Activated T-helper 9 cell treated with anti-CD3 and anti-CD28 coated beads, Interleukin-2, amount 50 U/mL, for 16 hours (primary cell): ENCODE data around the gene NT5C3A.

ENCODE experiments used
- DNase-seq: peaks from one replicate; pipeline ENCODE4 v3.0.0-alpha.2; 2020; ENCODE audit warnings: low read depth

Gene NT5C3A

DNA sequence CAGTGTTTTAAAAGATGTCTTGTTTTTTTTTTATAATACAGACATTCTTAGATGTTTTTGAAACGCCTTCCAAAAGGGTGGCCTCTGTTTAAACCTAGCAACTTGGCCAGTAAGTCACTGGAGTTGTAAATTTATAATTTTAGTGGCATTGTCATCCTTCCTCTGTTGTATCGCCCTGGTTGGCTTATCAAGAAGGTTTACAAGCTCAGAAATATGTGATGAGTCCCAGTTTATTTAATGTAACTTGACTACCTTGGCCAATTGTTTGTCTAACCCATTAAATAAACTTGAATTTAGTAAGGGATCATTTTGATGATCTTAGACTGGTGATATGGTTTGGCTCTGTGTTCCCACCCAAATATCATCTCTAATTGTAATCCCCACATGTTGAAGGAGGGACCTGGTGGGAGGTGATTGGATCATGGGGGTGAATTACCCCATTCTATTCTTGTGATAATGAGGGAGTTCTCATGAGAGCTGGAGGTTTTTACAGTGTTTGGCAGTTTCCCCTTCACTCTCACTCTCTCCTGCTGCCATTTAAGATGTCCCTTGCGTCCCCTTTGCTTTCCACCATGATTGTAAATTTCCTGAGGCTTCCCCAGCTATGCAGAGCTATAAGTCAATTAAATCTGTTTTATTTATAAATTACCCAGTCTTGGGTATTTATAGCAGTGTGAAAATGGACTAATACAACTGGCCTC lies 13.4 kb upstream of the NT5C3A start:
- no peak for DNase-seq

GRCh38 chr7:33073243-33073642 lies 10.7 kb upstream of the NT5C3A start:
- no peak for DNase-seq

DNA sequence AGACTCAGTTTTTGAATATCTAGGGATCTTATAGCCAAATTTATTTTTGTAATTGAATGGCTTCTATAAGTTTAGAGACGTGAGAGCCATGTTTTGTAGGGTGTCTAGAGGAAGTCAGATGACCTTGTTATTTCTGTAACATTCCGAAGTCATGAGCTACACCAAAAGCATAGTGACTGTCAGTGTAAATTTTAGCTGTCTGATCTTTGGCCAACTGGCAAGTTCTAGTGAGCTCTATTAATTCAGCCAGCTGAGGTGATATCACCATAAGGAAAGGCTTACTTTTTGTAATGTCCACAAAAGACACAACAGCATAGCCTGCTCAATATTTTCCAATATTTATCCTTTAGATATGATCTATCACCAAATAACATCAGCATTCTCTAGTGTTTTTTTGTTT lies 9.9 kb upstream of the NT5C3A start:
- no peak for DNase-seq

DNA sequence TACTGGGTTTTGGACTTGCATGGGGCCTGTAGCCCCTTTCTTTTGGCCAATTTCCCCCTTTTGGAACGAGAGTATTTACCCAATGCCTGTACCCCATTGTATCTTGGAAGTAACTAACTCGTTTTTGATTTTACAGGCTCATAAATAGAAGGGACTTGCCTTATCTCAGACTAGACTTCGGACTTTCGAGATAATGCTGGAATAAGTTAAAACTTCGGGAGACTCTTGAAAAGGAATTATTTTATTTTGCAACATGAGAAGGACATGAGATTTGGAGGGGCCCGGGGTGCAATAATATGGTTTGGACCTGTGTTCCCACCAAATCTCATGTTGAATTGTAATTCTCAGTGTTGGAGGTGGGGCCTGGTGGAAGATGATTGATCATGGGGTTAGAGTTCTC lies 8.3 kb upstream of the NT5C3A start:
- DNase-seq = no peak

DNA sequence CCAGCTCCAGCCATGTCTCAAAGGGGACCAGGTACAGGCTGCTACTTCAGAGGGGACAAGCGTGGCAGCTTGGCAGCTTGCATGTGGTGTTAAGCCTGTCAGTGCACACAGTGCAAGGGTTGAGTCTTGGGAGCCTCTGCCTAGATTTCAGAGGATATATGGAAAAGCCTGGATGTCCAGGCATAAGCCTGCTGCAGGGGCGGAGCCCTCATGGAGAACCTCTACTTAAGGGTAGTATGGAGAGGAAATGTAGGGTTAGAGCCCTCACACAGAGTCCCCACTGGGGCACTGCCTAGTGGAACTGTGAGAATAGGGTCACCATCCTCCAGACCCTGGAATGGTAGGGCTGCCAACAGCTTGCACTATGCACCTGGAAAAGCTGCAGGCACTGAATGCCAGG lies 7.7 kb upstream of the NT5C3A start:
- DNase-seq = no peak

- no peak for DNase-seq
These were observed 5.3 kb upstream of the NT5C3A start for GRCh38 chr7:33067921-33068320.

DNA sequence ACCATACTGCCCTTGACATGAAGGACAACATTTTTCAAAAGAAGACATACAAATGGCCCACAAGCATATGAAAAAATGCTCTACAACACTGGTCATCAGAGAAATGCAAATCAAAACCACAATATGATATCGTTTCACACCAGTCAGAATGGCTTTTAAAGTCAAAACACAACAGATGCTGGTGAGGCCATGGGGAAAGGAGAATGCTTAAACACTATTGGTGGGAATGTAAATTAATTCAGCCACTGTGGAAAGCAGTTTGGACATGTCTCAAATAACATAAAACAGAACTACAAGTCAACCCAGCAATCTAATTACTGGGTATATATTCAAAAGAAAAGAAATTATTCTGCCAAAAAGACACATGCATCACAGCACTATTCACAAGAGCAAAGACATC lies 4.2 kb upstream of the NT5C3A start:
- DNase-seq = no peak

DNA sequence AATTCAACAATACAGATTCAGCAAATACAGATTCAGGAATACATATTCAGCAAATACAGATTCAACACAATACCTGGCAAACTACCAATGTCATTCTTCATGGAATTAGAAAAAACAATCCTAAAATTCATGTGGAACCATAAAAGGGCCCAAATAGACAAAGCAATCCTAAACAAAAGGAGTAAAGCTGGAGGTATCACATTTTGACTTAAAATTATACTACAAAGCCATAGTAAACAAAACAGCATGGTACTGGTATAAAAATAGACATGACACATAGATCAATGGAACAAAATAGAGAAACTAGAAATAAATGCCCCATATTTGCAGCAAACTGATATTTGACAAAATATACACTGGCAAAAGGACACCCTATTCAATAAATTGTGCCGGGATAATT lies 3.4 kb upstream of the NT5C3A start:
- no peak for DNase-seq

GRCh38 chr7:33062782-33063443 lies 337 bp upstream of the NT5C3A start:
- DNase-seq = peak; percentile 88

GRCh38 chr7:33061282-33061937 lies 1.2 kb downstream of the NT5C3A start:
- no peak for DNase-seq

GRCh38 chr7:33059635-33060034 lies 2.9 kb downstream of the NT5C3A start:
- DNase-seq = no peak

- DNase-seq = no peak
These were observed 7.4 kb downstream of the NT5C3A start for GRCh38 chr7:33055158-33055557.

- DNase-seq = no peak
These were observed 8.2 kb downstream of the NT5C3A start for GRCh38 chr7:33054261-33054964.

- no peak for DNase-seq
These were observed 8.9 kb downstream of the NT5C3A start for GRCh38 chr7:33053721-33054120.

GRCh38 chr7:33050535-33051318 lies 11.8 kb downstream of the NT5C3A start:
- DNase-seq = no peak

GRCh38 chr7:33048704-33049103 lies 13.9 kb downstream of the NT5C3A start:
- DNase-seq = no peak

DNA sequence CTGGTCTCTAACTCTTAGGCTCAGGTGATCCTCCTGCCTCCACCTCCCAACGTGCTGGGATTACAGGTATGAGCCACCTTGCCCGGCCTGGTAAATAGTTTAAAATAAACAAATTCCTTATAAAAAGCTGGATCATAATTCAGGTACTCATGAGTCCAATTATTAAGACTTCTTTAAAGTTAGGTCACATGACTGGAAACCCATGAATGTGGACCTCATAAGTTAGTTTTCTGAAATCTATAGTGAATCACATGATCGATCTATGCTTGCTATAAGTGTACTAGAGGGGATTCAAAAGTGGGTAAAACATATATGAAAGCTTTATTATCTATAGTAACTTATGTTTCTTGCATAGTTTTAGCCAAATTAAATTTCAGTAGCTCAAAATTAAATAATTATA lies 14.3 kb downstream of the NT5C3A start:
- DNase-seq = no peak

DNA sequence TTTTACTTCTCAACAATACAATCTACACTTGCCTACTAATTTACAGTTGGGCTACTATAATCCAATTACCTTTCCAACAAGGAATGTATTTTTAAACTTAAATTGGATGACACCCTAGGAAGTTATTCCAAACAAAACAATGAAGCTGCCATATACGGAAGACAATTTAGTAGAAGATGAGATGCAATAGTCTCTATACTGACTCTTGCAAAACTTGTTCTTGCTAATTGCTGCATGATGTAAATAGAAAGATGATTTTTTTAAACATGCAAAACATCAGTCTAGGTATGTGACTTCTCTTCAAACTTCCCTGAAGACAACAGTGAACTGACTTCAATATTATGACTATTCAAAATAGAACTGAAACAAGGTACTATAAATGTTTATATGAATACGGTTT lies 17.6 kb downstream of the NT5C3A start:
- no peak for DNase-seq

DNA sequence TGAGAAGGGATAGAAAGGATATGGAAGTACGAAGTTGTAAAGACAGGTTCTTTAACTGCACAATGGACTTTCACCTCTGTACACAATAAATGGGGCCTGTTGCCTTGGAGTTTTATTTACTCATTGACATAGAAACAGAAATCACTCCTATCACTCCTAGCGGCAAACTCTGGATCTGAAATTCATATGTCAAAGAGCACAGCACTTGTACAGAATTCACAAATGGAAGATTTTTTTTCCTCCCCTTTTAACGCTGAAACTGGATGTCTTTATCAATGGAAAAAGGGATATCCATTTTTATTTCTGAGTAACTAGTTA lies 18.2 kb downstream of the NT5C3A start:
- no peak for DNase-seq

- no peak for DNase-seq
These were observed 18.8 kb downstream of the NT5C3A start for GRCh38 chr7:33043501-33044400.
